ENCODE results near the gene CHIT1.

DNA sequence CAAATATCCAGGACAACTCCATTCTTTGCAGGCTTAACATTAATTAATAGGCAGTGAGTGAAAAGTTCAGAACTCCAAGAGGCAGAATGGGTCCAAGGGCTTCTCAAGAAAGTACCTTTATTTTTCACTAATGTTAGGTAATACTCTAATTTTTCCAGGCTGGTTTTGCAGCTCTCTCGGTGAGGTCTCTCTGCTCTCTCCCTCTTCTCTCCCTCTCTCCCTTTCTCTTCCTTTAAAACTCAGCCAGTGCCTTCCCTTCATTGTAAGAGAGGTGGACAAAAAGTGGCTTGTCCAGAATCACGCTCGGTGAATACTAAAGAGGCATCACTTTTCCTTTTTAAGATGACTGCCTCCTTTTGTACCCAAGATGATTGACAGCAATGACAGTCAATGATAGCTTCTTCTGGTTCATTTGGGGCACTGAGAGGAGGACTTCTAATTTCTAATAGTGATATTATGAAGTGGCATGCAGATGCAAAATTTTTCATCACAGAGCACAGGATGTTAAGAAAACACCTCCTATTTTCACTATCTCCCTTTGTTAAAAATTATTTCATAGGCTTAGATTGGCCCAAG, 41.7 kb downstream of the CHIT1 start:
- no peak for TF ChIP-seq EZH2 (IDR thresholded peaks at IDR 0.05)
- TF ChIP-seq, protein P1, sequence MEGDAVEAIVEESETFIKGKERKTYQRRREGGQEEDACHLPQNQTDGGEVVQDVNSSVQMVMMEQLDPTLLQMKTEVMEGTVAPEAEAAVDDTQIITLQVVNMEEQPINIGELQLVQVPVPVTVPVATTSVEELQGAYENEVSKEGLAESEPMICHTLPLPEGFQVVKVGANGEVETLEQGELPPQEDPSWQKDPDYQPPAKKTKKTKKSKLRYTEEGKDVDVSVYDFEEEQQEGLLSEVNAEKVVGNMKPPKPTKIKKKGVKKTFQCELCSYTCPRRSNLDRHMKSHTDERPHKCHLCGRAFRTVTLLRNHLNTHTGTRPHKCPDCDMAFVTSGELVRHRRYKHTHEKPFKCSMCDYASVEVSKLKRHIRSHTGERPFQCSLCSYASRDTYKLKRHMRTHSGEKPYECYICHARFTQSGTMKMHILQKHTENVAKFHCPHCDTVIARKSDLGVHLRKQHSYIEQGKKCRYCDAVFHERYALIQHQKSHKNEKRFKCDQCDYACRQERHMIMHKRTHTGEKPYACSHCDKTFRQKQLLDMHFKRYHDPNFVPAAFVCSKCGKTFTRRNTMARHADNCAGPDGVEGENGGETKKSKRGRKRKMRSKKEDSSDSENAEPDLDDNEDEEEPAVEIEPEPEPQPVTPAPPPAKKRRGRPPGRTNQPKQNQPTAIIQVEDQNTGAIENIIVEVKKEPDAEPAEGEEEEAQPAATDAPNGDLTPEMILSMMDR (IDR thresholded peaks at IDR 0.05 in 2 of 3, conservative IDR thresholded peaks at IDR 0.05 in 1 of 3; ENCODE audit: borderline replicate concordance in 1 of 3, insufficient read depth in 1 of 3, low read depth in 2 of 3, low read length in 2 of 3) = no peak
- TF ChIP-seq POLR2AphosphoS5 (IDR thresholded peaks at IDR 0.05; ENCODE audit: low read depth, low read length) = no peak
- no peak for TF ChIP-seq EZH2phosphoT487 (IDR thresholded peaks at IDR 0.05; ENCODE audit: borderline replicate concordance)
- no peak for TF ChIP-seq CEBPB (IDR thresholded peaks at IDR 0.05; ENCODE audit: low read depth)
- TF ChIP-seq POLR2A (IDR thresholded peaks at IDR 0.05; ENCODE audit: borderline replicate concordance, extremely low read depth, insufficient read depth, insufficient read length) = no peak
- TF ChIP-seq SRF (IDR thresholded peaks at IDR 0.05; ENCODE audit: low read depth) = no peak
- no peak for TF ChIP-seq REST (IDR thresholded peaks at IDR 0.05; ENCODE audit: low read depth)
- TF ChIP-seq YY1 (IDR thresholded peaks at IDR 0.05; ENCODE audit: extremely low read depth, insufficient replicate concordance, low read depth, low read length) = no peak

All from HCT116 (cell line).